HG03196 (cell line): ENCODE data around the gene MYO1E.

Experiments
- ATAC-seq: cut with Tn5 transposase; IDR thresholded peaks from one replicate; pipeline ENCODE4 v1.9.1; 2021; ENCODE audit not compliant: unreplicated experiment

MYO1E gene

GRCh38 chr15:59268852-59269407 lies 103.7 kb downstream of the MYO1E start:
- ATAC-seq = no peak

- no peak for ATAC-seq
Observed at GRCh38 chr15:59268168-59268851, 104.4 kb downstream of the MYO1E start.

GRCh38 chr15:59266028-59266427 lies 106.6 kb downstream of the MYO1E start:
- no peak for ATAC-seq

GRCh38 chr15:59262316-59262715 lies 110.4 kb downstream of the MYO1E start:
- ATAC-seq = no peak

- no peak for ATAC-seq
Observed at GRCh38 chr15:59260090-59260489, 112.6 kb downstream of the MYO1E start.

GRCh38 chr15:59259137-59259943 lies 113.3 kb downstream of the MYO1E start:
- ATAC-seq = no peak

- no peak for ATAC-seq
Observed at GRCh38 chr15:59258317-59258716, 114.4 kb downstream of the MYO1E start.

GRCh38 chr15:59257140-59257539 lies 115.5 kb downstream of the MYO1E start:
- no peak for ATAC-seq

GRCh38 chr15:59256482-59256881 lies 116.2 kb downstream of the MYO1E start:
- ATAC-seq = no peak

GRCh38 chr15:59255680-59256336 lies 116.9 kb downstream of the MYO1E start:
- no peak for ATAC-seq

GRCh38 chr15:59252137-59252536 lies 120.5 kb downstream of the MYO1E start:
- ATAC-seq = no peak

GRCh38 chr15:59251001-59251845 lies 121.4 kb downstream of the MYO1E start:
- ATAC-seq = peak; percentile 44

- ATAC-seq = no peak
Observed at GRCh38 chr15:59250249-59250648, 122.4 kb downstream of the MYO1E start.

- ATAC-seq = no peak
Observed at GRCh38 chr15:59249816-59250215, 122.9 kb downstream of the MYO1E start.

GRCh38 chr15:59247364-59247763 lies 125.3 kb downstream of the MYO1E start:
- no peak for ATAC-seq

GRCh38 chr15:59245559-59245958 lies 127.1 kb downstream of the MYO1E start:
- ATAC-seq = no peak

GRCh38 chr15:59244337-59244736 lies 128.3 kb downstream of the MYO1E start:
- peak; percentile 88 for ATAC-seq

- ATAC-seq = no peak
Observed at GRCh38 chr15:59243622-59244021, 129.0 kb downstream of the MYO1E start.

- no peak for ATAC-seq
Observed at GRCh38 chr15:59242649-59243048, 130.0 kb downstream of the MYO1E start.

- no peak for ATAC-seq
Observed at GRCh38 chr15:59240036-59240435, 132.6 kb downstream of the MYO1E start.

GRCh38 chr15:59237924-59238331 lies 134.7 kb downstream of the MYO1E start:
- ATAC-seq = peak; percentile 45
